Measurements from ENCODE around the gene FARS2. TPM values are rescaled to one million over a fixed set of nuclear protein-coding genes. Genes with fewer than 3 reads are reported as not detected.

Gene FARS2
- total and polyA plus RNA-seq, 9 of the 15 experiments (the other 6 are each of a cell fraction or from before 2014, with no cell fraction given): 16.5 to 62.2 (median 27.0) TPM

GRCh38 chr6:5261545-5262109 is 314 bp downstream of the FARS2 start (continued):
- no peak for TF ChIP-seq NFIX (CRISPR knock-in tag; IDR thresholded peaks at IDR 0.05; ENCODE audit: low read depth)
- TF ChIP-seq RNF219 (CRISPR knock-in tag; IDR thresholded peaks at IDR 0.05): 0 out of 2 replicates have a peak, but pooled peaks have one; percentile 54
- no peak for TF ChIP-seq PCBP1 (IDR thresholded peaks at IDR 0.05; ENCODE audit: low read depth, low read length, poor library complexity, severe bottlenecking)
- TF ChIP-seq FOXK2 (conservative IDR thresholded peaks at IDR 0.05 in 1 of 2, IDR thresholded peaks at IDR 0.05 in 1 of 2; ENCODE audit: low read depth in 2 of 2): peak; percentile 36 to 46; a peak in 3 of 4 replicates
- 0 out of 2 replicates have a peak, but pooled peaks have one; percentile 7 for TF ChIP-seq NR4A1 (CRISPR knock-in tag; IDR thresholded peaks at IDR 0.05)
- TF ChIP-seq NR4A1 (tag; IDR thresholded peaks at IDR 0.05): no peak
- TF ChIP-seq NFYB (IDR thresholded peaks at IDR 0.05; ENCODE audit: extremely low read depth, insufficient read length): no peak
- TF ChIP-seq RERE (CRISPR knock-in tag; IDR thresholded peaks at IDR 0.05; ENCODE audit: borderline replicate concordance): no peak
- no peak for TF ChIP-seq ELK1 (CRISPR knock-in tag; IDR thresholded peaks at IDR 0.05)
- 0 out of 2 replicates have a peak, but pooled peaks have one; percentile 44 for TF ChIP-seq GABPA (tag; conservative IDR thresholded peaks at IDR 0.05; ENCODE audit: low read depth)
- peak; percentile 55; the same call in 1 of the 2 replicates for TF ChIP-seq POLR2AphosphoS5 (IDR thresholded peaks at IDR 0.05; ENCODE audit: control insufficient read depth, insufficient read depth, low read depth, low read length)
- peak; percentile 43 for TF ChIP-seq KDM5B (IDR thresholded peaks at IDR 0.05; ENCODE audit: insufficient replicate concordance, low read depth, low read length)
- TF ChIP-seq MAX (CRISPR knock-in tag; IDR thresholded peaks at IDR 0.05): 0 out of 2 replicates have a peak, but pooled peaks have one; percentile 3
